DOHH2 (cell line): ENCODE data around the gene POTEC.
"Not testable (repeated sequence)": the region's sequence is repeated elsewhere in the genome, so short reads cannot be mapped to it uniquely, and the experiment has no call there.

Experiments used
- EZH2phosphoT487 ChIP-seq: fragments of 200-600 bp; sonication (generic); IDR thresholded peaks from 2 replicates; pipeline ENCODE4 v1.6.1; 2017; ENCODE audit warnings: borderline replicate concordance, mild to moderate bottlenecking, antibody characterized with exemption, low read length, moderate library complexity, mixed read lengths
- TF ChIP-seq, protein P1 (sequence below): fragments of 200-600 bp; sonication (generic); IDR thresholded peaks from one replicate; pipeline ENCODE4 v1.5.1; 2014; ENCODE audit warnings: antibody characterized with exemption, mild to moderate bottlenecking, low read depth, low read length; ENCODE audit not compliant: poor library complexity, severe bottlenecking

- TF ChIP-seq, protein P1, sequence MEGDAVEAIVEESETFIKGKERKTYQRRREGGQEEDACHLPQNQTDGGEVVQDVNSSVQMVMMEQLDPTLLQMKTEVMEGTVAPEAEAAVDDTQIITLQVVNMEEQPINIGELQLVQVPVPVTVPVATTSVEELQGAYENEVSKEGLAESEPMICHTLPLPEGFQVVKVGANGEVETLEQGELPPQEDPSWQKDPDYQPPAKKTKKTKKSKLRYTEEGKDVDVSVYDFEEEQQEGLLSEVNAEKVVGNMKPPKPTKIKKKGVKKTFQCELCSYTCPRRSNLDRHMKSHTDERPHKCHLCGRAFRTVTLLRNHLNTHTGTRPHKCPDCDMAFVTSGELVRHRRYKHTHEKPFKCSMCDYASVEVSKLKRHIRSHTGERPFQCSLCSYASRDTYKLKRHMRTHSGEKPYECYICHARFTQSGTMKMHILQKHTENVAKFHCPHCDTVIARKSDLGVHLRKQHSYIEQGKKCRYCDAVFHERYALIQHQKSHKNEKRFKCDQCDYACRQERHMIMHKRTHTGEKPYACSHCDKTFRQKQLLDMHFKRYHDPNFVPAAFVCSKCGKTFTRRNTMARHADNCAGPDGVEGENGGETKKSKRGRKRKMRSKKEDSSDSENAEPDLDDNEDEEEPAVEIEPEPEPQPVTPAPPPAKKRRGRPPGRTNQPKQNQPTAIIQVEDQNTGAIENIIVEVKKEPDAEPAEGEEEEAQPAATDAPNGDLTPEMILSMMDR: not testable (repeated sequence)
- not testable (repeated sequence) for TF ChIP-seq EZH2phosphoT487
Observed at GRCh38 chr18:14488789-14489188, 54.6 kb downstream of the POTEC start.
